GM18868 (cell line): ENCODE results near the gene STRIP2.
"Not testable (repeated sequence)": the region's sequence is repeated elsewhere in the genome, so short reads cannot be mapped to it uniquely, and the experiment has no call there.

ENCODE experiments used
- ATAC-seq: cut with Tn5 transposase; IDR thresholded peaks from one replicate; pipeline ENCODE4 v1.9.1; 2021; ENCODE audit warnings: mild to moderate bottlenecking, moderate library complexity; ENCODE audit not compliant: unreplicated experiment

Gene STRIP2

DNA sequence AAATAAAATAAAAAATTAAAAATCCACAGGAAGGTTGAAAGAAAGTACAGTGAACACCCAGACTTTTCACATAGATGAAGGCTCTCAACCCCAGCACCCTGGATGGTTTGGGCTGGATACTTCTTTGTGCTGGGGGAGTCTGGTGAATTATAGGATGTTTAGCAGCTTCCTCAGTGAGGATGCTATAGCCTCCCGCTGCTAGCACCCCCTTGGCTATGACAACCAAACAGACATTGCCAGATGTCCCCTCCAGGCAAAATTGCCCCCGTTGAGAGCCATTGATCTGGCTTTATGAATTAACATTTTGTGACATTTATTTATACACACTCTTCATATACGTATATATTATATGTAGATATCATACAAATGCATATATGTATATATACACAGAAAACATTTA is 89.7 kb downstream of the STRIP2 start:
- ATAC-seq: no peak

- ATAC-seq: not testable (repeated sequence)
These were observed 90.2 kb downstream of the STRIP2 start for GRCh38 chr7:129524405-129524804.

DNA sequence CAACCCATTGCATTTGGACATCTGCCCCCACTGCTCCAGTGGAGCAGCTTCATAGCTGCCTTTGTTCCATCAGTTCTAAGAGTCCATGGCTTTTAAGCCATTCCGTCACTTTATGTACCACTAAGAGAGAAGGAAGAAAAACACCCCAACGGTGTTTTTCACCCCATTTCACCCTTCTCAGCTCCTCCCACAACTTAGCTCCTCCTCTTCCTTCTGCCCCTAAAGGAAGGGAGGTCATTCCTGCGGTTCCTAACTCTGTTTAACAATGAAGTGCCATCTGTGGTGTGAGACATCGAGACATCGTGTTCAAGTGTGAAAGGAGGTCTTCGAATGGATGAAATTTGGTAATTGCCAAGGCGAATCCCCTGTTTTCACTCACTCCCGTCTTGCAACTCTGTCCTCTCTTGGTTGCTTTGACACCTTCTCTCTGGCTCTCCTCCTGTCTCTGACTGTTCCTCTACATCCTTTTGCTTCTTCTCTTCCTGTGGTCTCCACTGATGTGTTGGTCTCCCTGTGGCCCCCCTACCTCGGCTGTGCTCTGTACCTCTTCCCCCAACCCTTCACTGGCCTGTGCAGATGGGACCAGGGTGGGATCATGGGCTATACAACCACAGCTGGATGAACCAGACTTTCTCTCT is 91.1 kb downstream of the STRIP2 start:
- no peak for ATAC-seq

DNA sequence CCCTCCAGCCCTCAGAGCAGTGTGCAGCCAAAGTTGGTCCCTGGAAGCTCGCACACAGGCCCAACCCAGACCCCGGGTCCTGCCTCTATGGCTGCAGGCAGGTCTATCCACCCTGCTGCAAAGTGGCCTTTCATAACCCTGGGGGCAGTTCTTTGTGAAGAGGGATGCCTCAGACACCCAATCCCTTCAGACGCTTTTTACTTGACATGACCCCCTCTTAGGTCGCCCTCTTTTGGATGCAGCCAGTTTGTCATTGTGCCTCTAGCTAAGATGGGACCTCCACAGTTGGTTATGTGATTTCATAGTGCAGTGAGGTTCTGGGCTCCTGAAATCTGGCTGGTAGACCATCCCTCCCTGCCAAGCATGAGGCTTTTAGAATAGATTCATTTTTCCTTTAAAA is 95.4 kb downstream of the STRIP2 start:
- no peak for ATAC-seq

GRCh38 chr7:129530795-129531391 is 96.7 kb downstream of the STRIP2 start:
- ATAC-seq: no peak

DNA sequence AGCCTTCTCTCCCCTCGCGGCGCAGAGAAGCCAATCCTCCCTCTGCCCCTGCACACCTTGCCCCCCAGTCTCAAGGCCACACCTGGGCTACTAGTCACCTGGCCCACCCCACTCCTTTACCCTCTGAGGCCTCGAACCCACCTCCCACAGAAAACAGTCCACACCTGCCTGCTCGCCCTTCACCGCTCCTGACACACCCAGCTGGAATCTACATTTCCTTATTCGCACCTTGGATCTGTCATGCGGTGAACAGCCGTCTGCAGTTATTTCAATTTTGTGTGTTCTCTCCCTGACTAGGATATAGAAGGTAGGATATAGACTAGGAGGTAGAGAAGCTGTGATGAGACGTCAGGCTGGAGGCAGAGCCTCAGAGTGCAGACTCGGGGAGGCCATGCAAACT is 97.5 kb downstream of the STRIP2 start:
- ATAC-seq: no peak

GRCh38 chr7:129532375-129532774 is 98.1 kb downstream of the STRIP2 start:
- ATAC-seq: no peak

DNA sequence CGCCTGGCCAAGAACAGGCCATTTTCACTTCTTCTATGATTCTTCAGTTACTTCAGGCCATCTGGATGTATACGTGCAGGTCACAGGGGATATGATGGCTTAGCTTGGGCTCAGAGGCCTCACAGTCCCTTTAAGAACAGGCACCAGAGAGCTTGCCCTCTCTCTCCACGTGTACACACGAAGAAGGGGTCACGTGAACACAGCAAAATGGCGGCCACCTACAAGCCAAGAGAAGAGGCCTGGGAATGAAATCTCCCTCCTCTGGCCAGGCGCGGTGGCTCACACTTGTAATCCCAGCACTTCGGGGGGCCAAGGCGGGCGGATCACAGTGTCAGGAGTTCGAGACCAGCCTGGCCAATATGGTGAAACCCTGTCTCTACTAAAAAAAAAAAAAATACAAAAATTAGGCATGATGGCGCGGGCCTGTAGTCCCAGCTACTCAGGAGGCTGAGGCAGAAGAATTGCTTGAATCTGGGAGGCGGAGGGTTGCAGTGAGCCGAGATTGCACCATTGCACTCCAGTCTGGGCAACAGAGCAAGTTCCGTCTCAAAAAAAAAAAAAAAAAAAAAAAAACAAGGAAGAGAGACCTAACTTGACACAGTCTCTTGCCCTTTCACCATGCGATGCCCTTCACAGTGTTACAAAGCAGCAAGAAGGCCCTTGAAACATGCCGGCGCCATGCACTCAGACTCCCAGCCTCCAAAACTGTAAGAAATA is 100.5 kb downstream of the STRIP2 start:
- ATAC-seq: not testable (repeated sequence)

- no peak for ATAC-seq
These were observed 101.7 kb downstream of the STRIP2 start for GRCh38 chr7:129535896-129536295.

DNA sequence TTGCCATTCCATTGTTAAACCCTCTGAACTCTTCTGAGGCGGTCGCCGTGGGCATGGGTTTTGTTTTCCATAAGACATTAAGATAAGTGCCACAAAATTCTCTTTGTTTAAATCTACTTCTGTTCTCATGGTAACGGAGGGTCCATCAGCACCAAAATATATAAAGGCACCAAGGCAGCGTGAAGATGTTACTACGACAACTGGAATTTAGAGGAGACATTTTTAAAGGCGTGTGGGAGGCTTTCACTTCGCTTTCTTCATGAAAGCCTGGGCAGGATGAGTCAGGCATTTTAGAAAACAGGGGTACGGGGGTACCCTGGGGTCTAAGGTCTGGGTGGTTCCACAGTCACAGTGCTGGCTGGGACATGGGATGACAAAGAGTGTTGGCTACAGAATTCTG is 102.1 kb downstream of the STRIP2 start:
- ATAC-seq: no peak
